ELF-1 (cell line): Measurements from ENCODE around the gene TEN1.
A peak's percentile ranks its signal among the peaks of the same experiment; 100 is the strongest.
"Not testable (repeated sequence)": the region's sequence is repeated elsewhere in the genome, so short reads cannot be mapped to it uniquely, and the experiment has no call there.

ENCODE experiments used
- DNase-seq: peaks from one replicate; pipeline ENCODE4 v3.0.0-alpha.2; 2016; ENCODE audit warnings: low read depth, low spot score

The TEN1 gene

DNA sequence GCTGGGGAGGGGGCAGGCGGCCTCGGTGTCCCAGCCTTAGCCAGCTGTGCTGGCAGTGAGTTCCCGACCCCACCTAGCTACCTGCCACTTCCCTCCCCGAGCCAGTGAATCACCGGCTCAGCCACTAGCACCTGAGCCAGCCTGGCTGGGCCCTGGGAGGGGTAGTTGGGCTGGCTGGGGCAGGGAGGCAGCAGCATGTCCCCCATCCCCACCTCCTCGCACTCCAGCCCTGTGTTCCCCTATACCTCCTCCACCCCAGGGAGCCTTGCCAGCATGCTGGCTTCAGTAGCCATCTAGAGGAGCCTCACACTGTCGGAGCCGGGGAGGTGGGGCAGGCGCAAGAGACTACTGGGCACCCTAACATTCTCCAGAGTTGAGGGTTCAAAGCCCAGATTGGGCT, 45.3 kb downstream of the TEN1 start:
- DNase-seq: no peak

GRCh38 chr17:76025294-76025693, 46.3 kb downstream of the TEN1 start:
- DNase-seq: no peak

GRCh38 chr17:76026714-76027158, 47.7 kb downstream of the TEN1 start:
- DNase-seq: no peak

- DNase-seq: peak; percentile 32
Observed at GRCh38 chr17:76027159-76027839, 48.3 kb downstream of the TEN1 start, which contains the start of gene EVPL. Gene EVPL, minus strand, starts transcription at chr17:76027306. Its CDS starts 108 bp downstream, at chr17:76027198.

GRCh38 chr17:76032073-76032779, 53.2 kb downstream of the TEN1 start:
- no peak for DNase-seq

GRCh38 chr17:76032780-76033108, 53.7 kb downstream of the TEN1 start:
- no peak for DNase-seq

DNA sequence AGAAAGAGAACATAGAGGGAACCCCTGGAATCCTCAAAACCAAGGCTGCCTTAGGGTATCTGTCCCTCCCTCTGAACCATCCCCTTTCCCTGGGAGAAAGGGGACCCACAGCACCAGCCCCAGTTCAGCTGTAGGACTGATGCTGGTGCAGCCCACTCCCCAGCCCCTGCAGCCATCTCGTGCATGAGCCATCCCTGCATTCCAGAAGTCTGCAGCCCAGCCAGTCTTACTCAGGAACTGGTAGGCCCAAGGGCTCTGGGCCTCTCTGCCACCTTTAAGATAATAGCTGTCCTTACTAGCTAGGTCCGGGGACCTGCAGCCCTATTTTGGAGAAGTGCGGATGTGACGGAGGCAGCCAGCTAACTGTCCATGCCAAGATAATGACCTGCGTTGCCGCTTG, 54.1 kb downstream of the TEN1 start:
- no peak for DNase-seq

GRCh38 chr17:76034428-76035350, 55.6 kb downstream of the TEN1 start:
- no peak for DNase-seq

DNA sequence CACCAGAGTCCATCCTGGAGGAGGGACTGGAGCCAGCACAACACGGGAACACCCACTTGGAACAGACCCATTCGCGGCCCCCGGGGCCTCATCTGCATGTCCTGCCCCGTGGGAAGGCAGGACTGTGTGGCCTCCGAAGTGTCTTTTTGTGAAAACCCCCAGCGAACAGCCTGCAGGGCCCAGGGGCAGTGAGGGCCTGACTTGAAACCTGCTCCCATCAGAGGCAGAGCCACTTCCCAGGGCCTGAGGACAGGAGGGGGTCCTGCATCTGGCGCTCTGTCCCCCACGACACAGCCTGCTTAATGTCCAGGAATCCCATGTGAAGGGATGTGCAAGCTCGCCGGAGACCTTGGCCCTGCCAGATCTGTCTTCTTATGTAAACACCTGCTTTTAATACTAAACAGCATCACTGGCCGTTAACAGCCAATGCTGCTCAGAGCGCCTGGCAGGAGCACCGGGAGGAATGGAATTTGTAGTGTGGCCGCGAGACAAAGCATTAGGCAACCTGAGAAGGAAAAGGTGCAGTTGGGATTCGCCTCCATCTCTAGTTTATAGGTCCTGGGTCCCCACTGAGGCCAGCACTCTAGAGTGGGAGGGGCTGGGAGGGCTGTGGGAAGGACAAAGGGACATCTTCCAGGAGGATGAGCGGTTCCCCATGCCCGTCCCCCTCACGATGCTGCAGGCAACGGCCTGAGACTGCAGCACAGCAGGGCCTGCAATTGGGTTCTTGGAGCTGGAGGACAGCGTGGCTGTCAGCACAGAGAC, 57.6 kb downstream of the TEN1 start:
- peak; percentile 68 for DNase-seq

GRCh38 chr17:76038050-76038449, 59.0 kb downstream of the TEN1 start:
- no peak for DNase-seq

DNA sequence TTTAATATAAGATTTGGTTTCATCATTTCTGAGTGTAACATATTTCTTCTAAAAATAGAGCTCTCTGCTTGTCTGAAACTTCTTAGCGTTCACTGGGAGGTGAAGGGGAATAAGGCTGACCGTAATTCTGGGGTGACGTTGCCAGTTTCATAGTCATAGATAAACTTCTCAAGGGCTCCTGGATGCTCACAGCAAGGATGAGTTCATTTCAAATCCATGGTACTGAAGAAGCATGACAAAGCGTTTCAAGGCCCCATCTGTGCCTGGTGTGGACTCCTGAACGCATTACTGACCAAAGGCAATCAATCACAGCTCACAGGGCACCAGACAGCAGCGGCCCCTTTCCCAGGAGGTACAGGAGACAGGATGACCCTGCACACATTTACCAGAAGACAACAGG, 60.1 kb downstream of the TEN1 start:
- DNase-seq: peak; percentile 35

DNA sequence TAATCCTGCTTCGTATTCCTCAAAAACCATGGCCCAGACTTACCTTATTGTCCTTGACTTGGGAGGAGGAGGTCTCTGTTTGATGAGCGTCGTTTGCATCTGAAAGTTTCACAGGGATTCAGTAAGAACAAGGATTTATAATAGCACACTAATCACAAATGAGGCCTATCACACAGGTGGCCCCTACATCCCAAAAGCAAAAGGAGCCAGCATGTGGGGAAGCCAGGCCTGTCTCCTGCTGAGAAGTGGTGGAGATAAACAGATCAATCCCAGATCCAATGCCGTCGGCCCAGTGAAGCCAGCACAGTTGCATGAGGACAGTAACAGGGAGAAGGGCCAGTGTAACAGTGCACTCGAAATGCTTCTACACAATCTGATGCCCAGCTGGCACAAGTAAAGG, 61.3 kb downstream of the TEN1 start:
- no peak for DNase-seq

DNA sequence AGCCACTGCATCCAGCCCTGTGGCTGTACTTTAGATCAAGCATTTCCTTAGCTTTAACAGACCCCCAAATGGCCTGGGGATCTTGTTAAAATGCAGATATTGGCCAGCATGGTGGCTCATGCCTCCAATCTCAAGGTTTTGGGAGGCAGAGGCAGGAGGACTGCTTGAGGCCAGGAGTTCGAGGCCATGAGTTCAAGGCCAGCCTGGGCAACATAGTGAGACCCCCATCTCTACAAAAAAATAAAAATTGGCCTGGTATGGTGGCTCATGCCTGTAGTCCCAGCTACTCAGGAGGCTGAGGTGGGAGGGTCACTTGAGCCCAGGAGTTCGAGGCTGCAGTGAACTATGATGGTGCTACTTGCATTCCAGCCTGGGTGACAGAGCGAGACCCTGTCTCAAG, 63.8 kb downstream of the TEN1 start:
- not testable (repeated sequence) for DNase-seq

- not testable (repeated sequence) for DNase-seq
Observed at GRCh38 chr17:76044475-76045007, 65.5 kb downstream of the TEN1 start.

DNA sequence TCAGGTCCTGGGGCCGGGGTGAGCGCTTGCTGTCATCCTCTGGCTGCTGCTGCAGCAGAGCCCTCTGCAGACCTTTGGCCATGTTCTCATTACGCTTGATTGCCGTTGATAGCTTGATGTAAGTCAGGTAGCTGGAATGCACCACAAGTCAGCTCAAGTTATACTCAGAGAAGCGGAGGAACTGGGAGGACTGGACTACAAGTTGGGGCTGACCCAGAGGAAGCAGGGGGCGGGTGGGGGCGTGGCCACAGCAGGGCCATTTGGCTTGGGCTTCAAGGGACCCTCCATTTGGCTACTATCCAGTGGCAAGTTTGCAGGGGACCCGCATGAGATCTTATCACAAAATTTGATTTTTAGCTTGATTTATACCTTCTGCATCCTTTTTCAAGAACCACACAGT, 67.0 kb downstream of the TEN1 start:
- no peak for DNase-seq

GRCh38 chr17:76048025-76048605, 69.1 kb downstream of the TEN1 start:
- no peak for DNase-seq

DNA sequence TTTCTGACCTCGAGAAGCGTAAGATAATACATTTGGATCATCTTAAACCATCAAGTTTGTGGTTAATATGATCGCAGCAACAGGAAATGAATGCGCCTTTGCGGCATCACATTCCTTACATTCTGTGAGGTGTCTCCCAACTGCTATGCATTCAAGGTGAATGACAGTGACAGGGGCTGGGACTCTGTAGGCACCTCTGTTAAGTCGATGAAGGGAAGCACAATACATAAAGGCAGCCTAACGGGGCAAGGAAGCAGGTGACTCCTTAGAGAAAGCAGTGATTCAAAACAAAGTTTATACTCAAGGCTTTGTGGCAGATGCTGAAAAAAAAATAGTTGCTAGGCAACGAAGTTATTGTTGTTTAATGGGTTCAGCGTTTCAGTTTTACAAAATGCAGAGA, 69.7 kb downstream of the TEN1 start:
- no peak for DNase-seq

GRCh38 chr17:76049239-76049638, 70.2 kb downstream of the TEN1 start:
- DNase-seq: no peak

- no peak for DNase-seq
Observed at GRCh38 chr17:76049836-76050537, 70.9 kb downstream of the TEN1 start.
